NCI-H226 (cell line): ENCODE measurements around the gene PCNX1.
"Not testable (repeated sequence)": the region's sequence is repeated elsewhere in the genome, so short reads cannot be mapped to it uniquely, and the experiment has no call there.

ENCODE experiments used
- DNase-seq: peaks from one replicate; pipeline ENCODE4 v3.0.0-alpha.2; 2015

Gene PCNX1

DNA sequence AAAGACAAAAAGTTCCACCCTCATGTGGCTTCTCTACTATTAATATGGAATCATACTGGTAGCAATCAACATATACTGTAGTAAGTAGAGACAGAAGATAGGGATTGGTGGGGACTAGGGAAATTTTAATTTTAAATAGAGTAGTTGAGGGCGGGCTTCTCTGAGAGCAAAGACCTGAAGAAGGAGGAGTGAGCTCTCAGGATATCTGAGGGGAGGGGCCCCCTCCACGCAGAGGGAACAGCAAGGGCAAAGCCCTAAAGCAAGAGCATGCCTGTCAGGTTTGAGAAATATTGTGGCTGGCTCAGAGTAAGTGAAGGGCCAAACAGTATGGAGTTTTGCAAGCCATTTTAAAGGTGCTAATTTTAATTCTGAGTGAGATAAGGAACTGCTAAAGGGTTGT lies 64.3 kb downstream of the PCNX1 start:
- DNase-seq: no peak

DNA sequence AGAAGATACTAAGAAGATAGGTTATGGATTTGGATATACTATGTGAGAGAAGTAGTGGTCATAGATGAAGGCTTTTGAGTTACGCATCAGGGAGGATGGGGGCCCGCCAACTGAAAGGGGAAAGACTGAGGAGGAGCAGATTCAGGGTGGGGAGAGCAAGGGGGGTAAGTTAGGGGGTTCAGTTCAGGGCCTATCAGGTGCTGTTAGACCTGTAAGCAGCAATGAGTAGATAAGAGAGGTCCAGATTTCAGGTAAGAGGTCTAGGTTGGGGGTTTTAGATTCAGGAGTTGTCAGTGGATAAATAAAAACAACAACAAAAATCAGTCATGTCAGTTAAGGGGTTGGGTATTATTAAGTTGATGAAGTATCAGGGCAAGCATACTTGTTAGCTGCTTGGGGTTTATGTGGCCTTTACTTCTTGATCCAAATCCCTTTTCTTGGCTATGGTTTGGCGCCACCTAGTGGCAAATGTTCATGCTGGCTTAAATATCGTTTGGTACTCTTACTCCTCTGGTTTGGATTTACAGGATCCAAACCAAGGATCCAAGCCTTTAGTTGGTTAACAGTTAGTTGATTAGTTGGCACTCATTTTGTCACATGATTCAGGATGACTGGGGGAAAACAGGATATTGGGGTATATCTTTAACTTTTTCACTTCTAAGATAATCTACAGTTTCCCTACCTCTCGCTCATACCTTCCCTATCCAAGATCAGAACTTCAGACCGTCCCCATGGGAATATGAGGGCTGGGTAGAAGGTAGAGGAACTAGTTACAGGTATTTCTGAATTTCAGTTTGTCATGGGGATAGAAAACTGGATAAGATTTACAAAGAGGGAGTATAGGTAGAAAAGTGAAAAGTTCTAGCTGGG lies 65.1 kb downstream of the PCNX1 start:
- peak; percentile 52 for DNase-seq

DNA sequence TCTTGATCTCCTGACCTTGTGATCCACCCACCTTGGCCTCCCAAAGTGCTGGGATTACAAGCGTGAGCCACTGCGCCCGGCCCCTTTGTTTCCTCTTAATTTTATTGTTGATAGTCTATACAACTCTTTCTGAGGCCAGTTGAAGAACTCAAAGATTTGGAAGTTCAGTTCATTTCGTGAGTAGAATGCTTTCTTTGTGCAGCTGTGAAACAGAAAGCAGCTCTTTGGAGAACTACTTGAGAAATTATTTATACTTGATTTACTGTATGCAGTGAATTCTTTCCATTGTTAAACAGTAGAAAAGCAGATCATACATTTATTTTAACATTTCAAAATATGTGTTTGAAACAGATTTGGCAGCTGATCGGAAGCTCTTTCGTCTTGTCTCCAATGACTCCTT lies 69.3 kb downstream of the PCNX1 start:
- DNase-seq: no peak

DNA sequence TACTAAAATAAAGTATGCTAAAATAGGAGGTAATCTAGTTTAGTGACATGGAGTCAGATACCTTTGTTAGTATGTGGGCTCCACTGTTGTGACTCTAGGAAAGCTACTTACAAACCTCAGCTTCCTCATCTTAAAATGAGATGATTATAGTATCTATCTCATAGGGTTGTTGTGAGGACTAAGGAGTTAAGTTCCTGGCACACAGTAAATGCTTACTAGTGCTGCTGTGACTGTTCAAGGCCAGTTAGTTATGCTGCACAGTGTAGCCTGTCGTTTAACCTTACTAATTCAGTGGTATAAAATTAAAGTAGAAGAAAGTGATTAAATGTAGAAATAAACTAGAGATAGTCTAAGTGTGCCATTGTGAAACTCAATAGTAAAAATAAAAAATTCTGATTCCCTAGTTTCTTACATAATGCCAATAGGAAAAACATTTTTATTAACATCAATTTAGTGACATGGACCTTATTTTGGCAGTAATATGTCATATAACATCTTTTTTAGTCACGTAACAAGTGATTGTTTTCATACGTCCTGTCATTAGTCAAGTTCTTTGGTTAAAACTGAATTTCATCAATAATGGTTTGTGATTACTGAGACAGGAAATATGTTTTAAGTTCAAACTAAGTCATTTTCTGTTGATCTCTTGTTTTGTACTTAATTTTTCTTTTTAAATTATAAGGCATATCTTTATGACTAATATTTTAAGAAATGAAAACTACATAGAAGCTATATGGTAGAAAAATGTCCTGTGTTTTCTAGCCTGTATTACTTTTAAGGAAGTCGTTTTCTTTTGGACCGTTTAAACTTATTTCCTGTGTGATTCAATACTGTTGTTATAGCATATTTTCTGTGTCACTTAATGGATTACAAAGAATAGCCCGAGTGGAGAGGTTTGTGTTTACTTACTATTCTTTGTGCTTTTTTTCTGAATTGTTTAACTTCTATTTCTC lies 74.0 kb downstream of the PCNX1 start:
- no peak for DNase-seq

DNA sequence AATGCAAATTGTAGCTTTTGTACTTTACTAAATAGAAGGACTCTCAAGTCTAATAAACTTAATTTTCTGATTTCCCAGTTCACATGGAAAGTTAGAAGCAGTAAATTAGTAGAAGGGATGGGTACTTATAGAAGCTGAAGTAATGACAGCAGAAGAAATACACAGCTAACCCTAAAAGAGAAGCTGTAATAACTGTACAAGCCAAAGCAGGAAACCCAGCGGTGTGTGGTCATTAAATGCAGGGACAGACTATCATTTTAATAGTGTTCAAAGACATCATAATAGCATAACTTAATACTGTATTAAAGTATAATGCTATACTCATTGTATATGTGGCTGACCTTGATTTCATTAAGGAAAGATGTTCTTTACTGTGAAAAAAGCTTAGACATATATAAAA lies 74.9 kb downstream of the PCNX1 start:
- DNase-seq: no peak

DNA sequence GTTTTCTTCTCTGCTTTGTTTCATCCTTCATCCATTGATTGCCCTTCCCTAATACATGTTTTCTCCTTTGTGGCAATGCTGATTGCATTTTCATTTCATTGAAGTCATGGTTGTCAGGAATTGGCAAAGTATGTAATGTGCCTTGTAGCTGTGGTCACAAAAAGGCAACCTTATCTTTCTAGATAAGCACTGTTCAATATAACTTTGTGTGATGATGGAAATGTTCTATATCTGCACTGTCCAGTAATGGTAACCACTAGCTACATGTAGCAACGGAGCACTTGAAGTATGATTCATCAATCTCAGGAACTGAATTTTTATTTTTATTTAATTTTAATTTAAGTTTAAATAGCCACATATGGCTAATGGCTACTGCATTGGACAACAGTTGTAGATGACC lies 79.8 kb downstream of the PCNX1 start:
- DNase-seq: peak; percentile 45

DNA sequence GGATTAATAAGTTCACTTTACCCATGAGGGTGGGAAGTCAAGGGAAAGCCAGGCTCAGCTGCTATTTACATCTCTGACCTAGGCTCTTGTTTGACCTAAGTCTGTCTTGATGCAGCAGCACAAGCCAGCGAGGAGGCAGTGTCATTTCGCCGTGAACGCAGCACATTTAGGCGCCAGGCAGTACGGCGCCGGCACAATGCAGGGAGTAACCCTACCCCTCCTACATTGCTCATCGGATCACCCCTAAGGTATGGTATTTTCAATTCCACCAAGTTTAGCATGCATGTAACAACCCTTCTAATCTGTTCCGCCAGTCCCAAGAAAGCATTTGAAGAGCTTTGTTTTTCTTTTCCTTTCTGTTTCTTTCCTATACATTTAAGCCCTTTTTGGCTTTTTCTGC lies 81.2 kb downstream of the PCNX1 start:
- no peak for DNase-seq

DNA sequence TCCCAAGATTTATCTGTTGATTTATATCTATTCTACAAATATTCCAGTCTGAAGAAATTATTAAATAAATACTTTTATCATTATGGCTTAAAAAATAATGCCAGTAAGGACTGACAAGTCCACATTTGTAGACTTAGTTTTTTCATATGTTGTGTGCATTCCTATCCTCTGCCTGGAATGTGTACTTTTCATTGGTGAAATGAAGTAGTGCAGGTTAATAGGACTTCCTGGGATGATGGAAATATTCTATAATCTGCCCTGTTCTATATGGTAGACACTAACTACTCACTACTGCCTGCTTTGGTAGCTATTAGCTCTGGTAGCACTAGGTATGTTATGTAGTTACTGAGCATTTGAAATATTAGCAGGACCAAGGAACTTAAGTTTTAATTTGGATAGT lies 86.7 kb downstream of the PCNX1 start:
- DNase-seq: no peak

DNA sequence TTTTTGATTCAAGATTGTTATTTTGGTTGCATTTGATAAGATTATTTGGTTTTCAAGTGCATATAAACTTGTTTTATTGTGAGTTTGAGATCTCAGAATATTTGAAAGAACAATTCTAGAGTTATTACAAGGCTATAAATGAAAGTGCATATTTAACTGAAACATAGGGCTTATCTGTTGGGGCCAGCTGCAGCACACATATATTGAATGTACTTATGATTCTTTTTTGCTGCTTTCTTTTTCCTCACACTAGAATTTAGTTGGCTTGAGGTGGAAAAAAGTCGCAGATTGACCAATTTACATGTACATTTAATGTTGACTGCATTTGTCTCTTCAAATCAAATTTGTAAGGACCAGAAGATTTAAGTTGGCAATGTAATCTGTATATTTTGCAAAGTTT lies 88.0 kb downstream of the PCNX1 start:
- DNase-seq: no peak

DNA sequence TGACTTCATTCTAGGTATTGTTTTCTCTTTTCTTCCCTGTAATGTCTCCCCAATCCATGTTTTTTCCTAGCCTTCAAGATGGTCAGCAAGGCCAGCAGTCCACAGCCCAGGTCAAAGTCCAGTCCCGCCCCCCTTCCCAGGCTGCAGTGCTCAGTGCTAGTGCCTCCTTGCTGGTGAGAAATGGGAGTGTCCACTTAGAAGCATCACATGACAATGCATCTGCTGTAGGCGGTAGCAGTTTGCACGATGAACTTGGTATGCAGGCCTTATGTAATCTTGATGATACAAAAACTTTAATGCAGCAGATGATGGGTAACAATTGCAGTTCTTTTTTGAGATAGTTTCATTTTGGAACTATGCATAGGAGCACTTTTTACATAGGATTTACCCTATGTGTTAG lies 88.4 kb downstream of the PCNX1 start:
- peak; percentile 37 for DNase-seq

DNA sequence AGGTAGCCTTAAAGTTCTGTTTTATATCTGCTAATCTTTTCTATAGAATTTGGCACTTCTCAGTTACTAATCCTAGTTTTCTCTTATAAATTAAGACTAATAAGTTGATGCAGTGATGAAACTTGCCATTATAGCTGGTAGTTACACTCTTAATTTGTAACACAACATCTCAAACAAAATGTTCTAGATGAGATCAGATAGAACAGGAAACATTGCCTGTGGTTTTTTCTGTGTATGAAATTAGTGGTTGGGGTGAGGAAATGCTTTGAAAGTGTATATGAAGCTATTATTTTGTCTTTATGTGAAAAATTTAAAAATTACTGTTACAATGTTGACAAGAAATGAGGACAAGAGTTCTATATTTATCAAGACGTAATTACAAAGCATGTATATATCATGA lies 91.9 kb downstream of the PCNX1 start:
- DNase-seq: no peak

DNA sequence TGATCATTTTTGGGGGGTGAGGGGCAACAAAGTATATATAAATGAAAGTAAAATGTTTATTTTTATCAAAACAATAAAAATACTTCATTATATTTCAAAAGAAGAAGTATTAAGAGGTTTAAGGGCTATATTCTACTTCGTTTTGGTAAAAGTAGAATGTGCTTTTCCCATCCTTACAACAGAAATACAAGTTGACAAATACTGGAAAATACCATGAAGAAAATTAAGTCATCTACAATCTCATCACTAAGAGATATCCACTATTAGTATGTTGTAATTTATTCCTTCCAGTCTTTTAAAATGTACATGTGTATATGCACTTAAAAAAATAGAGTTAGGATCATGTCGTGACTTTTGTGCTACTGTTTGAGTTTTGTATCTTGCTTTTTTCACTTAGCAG lies 92.8 kb downstream of the PCNX1 start:
- DNase-seq: no peak

DNA sequence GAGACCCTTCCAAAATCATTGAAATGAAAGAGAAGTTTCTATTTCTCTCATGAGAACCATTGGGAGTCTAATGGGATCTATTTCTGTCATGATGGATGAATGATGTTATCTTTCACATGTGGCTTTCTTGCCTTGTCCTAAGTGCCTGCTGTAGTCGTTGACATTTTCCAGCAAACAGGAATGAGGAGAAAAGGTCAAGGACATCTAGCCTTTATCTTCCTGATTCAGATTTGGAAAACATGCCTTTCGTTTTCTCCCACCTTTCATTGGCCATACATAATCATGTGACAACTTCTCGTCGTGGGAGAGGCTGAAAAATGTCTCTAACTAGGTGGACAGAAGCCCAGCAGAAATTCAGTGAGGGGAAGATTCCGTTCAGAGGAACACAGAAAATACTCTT lies 94.5 kb downstream of the PCNX1 start:
- DNase-seq: no peak

DNA sequence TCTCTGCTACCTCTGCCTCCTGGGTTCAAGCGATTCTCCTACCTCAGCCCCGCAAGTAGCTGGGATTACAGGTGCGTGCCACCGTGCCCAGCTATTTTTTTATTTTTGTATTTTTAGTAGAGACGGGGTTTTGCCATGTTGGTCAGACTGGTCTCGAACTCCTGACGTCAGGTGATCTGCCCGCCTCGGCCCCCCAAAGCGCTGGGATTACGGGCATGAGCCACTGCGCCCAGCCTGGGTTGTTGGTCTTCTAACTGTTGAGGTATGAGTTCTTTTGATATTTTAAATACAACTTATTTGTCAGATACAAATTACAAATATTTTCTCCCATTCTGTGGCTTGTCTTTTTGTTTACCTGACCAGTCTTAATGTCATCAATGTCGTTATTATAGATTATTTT lies 95.9 kb downstream of the PCNX1 start:
- no peak for DNase-seq

DNA sequence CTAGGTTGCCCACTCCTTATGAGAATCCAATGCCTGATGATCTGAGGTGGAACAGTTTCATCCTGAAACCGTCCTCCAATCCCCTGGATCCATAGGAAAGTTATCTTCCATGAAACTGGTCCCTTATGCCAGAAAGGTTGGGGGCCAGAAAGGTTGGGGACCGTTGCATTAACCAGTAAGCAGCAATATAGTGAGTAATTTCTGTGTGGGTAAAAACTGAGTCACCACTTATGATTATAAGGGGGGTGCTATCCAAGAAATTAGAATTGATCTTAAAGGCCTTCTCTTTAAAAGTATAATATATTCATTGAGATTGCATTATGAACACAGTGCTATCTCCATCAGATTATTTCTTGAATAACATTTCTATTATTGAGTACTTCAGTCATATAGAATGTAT lies 97.2 kb downstream of the PCNX1 start:
- no peak for DNase-seq

DNA sequence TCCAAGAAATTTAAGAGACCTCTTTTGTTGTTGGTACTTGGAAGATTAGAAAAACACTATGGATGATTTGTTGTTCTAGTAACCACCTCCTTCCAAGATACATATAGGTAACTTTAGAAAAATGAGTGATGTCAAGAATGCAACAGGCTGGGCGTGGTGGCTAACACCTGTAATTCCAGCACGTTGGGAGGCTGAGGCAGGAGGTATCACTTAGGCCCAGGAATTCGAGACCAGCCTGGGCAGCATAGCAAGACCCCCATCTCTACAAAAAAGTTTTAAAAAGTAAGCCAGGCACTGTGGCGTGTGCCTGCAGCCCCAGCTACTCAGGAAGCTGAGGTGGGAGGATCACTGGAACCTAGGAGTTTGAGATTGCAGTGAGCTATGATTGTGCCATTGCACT lies 97.8 kb downstream of the PCNX1 start:
- DNase-seq: no peak

DNA sequence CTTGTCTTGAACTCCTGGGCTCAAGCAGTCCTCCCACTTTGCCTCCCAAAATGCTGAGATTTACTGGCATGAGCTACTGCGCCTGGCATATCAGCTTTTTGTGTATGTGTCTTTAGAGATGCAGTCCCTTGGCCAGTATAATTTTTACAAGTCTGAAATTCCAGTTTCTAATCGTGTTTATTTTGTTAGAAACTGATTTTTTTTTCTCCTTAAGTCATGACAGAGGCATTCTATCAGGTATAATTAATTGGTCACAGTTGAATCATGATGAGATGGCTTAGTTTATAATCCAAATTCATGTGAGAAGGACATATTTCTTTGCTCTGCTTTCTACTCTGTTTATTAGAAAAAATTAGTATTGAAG lies 98.9 kb downstream of the PCNX1 start:
- peak; percentile 16 for DNase-seq

DNA sequence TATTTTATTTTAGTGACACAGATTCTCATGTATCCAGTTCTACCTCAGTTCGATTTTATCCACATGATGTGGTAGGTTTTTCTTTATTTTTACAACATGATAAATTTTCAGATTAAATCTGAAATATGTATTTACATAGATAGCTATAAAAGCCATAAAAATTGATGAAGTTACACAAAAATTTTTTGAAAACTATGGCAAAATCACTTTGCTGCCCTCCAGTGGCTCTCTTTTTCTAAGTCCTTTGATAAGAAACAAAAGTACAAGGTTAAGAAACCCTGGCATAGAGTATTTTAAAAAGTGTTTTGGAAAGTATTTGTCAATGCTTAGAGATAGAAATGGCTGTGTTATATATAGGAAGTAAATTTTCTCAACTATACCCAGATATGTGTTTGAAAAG lies 104.2 kb downstream of the PCNX1 start:
- DNase-seq: no peak

DNA sequence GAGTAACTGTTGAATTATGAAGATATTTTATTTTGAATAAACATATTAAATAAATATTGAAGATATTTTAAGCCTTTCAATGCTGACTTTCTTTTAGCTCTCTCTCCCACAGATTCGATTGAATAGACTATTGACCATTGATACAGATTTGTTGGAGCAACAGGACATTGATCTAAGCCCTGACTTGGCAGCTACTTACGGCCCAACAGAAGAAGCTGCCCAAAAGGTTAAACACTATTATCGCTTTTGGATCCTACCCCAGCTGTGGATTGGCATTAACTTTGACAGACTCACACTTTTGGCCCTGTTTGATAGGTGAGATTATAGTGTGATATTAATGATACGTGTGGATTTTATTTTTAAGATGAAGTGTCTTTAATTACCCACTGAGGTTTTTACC lies 105.6 kb downstream of the PCNX1 start:
- DNase-seq: no peak

DNA sequence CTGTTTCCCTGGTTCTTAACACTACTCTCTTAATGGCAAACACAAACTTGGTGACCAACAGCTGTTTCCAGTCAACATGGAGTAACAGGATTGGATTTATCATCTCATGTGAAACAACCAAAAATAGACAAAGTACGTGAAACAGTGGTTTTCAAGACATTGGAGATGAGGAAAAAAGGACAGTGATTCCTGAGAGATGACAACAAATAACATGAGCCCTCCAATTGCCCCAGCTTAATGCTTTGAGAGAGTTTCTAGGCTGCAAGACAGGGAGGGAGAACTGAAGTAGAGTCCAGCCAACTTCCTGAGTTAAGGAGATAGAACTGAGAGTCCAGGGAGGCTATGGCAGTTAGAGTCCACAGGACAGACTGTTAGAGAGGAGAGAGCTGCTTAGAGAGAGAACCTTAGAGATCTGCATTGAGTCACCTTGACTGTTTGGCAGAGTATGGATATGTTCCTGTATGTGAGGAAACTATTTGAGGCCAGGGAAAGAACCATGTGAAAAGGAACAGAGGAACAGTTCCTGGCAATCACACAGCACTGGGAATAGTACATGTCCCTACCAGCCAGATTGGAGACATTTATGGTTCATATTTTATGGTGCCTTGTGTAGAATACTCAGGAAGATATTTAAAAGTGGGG lies 106.4 kb downstream of the PCNX1 start:
- no peak for DNase-seq

DNA sequence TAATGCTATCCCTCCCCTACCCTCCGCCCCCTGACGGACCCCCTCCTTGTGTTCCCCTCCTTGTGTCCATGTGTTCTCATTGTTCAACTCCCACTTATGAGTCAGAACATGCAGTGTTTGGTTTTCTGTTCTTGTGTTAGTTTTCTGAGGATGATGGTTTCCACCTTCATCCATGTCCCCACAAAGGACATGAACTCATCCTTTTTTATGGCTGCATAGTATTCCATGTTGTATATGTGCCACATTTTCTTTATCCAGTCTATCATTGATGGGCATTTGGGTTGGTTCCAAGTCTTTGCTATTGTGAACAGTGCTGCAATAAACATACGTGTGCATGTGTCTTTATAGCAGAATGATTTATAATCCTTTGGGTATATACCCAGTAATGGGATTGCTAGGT lies 112.7 kb downstream of the PCNX1 start:
- not testable (repeated sequence) for DNase-seq

DNA sequence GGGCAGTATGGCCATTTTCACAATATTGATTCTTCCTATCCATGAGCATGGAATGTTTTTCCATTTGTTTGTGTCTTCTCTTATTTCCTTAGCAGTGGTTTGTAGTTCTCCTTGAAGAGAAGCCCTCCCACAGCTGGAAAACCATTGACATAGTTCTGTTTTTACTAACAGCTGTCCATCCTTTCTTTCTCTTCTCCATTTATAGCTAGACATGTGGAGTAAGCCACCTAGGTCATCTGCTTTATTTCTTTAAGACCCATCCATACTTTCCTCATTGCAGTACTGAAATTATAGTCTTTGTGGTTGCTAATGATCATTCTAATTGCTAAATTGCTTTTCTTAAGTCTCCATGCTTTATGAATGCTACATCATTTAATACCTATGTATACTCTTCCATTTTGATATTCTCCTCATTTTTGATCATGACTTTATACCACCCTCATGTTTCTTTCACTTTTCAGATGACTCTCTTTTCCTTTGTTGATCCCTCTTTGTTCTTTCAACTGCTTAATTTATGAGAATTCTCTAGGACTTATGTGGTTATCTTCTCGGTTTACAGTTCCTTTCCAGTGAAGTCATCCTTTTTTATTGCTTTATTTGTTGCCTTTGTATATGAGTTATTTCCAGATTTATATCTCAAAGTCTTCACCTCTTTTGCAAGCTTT lies 114.2 kb downstream of the PCNX1 start:
- peak; percentile 55 for DNase-seq
